GM11168 (cell line): ENCODE data around the gene KAZALD1.

Experiments
- in situ Hi-C: fragments of 300-500 bp; cut with MboI; formaldehyde crosslinking; loops from one replicate; pipeline ENCODE4 v1.12.0; 2022; ENCODE audit warnings: low sequenced_read_pairs; ENCODE audit not compliant: unreplicated experiment

Gene KAZALD1

GRCh38 chr10:101090597-101090996 is 28.8 kb downstream of the KAZALD1 start:
- in situ Hi-C loops, result no loop called here

- in situ Hi-C loops, result no loop called here
Observed at GRCh38 chr10:101091546-101092290, 29.9 kb downstream of the KAZALD1 start.

- in situ Hi-C loops, result no loop called here
Observed at GRCh38 chr10:101092881-101093354, 31.1 kb downstream of the KAZALD1 start.

- in situ Hi-C loops, result no loop called here
Observed at GRCh38 chr10:101094121-101094879, 32.5 kb downstream of the KAZALD1 start.

- in situ Hi-C loops, result no loop called here
Observed at GRCh38 chr10:101095004-101095403, 33.2 kb downstream of the KAZALD1 start.

- in situ Hi-C loops, result no loop called here
Observed at GRCh38 chr10:101095550-101096213, 33.9 kb downstream of the KAZALD1 start.

GRCh38 chr10:101096378-101096777 is 34.6 kb downstream of the KAZALD1 start:
- in situ Hi-C loops, result no loop called here

GRCh38 chr10:101097881-101098280 is 36.1 kb downstream of the KAZALD1 start:
- in situ Hi-C loops, result no loop called here

GRCh38 chr10:101099901-101100300 is 38.1 kb downstream of the KAZALD1 start:
- in situ Hi-C loops, result no loop called here

- in situ Hi-C loops, result no loop called here
Observed at GRCh38 chr10:101101372-101101881, 39.6 kb downstream of the KAZALD1 start.

GRCh38 chr10:101103430-101103829 is 41.6 kb downstream of the KAZALD1 start:
- in situ Hi-C loops, result no loop called here

- in situ Hi-C loops, result no loop called here
Observed at GRCh38 chr10:101106351-101106750, 44.6 kb downstream of the KAZALD1 start.

- in situ Hi-C loops, result no loop called here
Observed at GRCh38 chr10:101107771-101108170, 46.0 kb downstream of the KAZALD1 start.

GRCh38 chr10:101110856-101111523 is 49.2 kb downstream of the KAZALD1 start:
- in situ Hi-C loops, result no loop called here

GRCh38 chr10:101111547-101111946 is 49.8 kb downstream of the KAZALD1 start:
- in situ Hi-C loops, result no loop called here

GRCh38 chr10:101112799-101113594 is 51.2 kb downstream of the KAZALD1 start:
- in situ Hi-C loops, result no loop called here

- in situ Hi-C loops, result no loop called here
Observed at GRCh38 chr10:101113890-101114403, 52.2 kb downstream of the KAZALD1 start.

- in situ Hi-C loops, result no loop called here
Observed at GRCh38 chr10:101114646-101115045, 52.9 kb downstream of the KAZALD1 start.
